Measurements from ENCODE around the gene LMTK2.

The LMTK2 gene

DNA sequence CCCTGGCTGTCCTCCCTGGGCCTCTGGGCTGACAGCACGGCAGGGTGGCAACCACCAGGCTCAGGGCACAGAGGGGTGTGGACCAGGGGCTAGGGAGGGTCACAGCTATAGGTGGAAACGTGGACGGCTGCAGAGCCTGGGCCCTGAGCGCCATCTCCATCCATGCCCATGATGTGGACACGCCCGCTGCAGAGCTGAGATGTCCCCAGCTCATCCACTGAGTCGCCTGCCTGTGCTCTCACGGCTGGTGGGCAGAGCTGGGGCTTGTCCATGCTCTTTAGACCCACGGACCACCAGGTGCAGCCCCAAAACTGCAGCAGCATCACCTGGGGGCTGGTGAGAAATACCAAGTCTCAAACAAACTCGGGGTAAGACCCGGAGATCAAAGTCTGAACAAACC lies 129.2 kb downstream of the LMTK2 start:
- Histone ChIP-seq H4K20me1 (ENCODE audit: insufficient read depth, low read length) (no peaks in the 10 kb centered on the region), H3K27me3 (ENCODE audit: insufficient read depth, low read length, poor library complexity) (no peaks in the 10 kb centered on the region), H3K4me1 (ENCODE audit: insufficient read depth, low read length) (no peaks in the 10 kb centered on the region), H3K27ac (ENCODE audit: low read length) (no peak overlapping the region), H3K79me2 (ENCODE audit: insufficient read depth, low read length) (no peaks in the 10 kb centered on the region), H3K36me3 (ENCODE audit: insufficient read depth, low read length) (peaks cover 14% of the 10 kb centered on the region), H3K9ac (ENCODE audit: low read depth, low read length) (no peak overlapping the region), H3K4me3 (ENCODE audit: low read depth in 1 of 2, low read length in 2 of 2) (no peak overlapping the region), H3K9me3 (ENCODE audit: insufficient read depth, low read length, severe bottlenecking) (no peaks in the 10 kb centered on the region), H2AFZ (ENCODE audit: low read depth, low read length) (no peak overlapping the region), H3K4me2 (ENCODE audit: insufficient read depth, low read length) (no peak overlapping the region)
- no peak for DNase-seq
- TF ChIP-seq, protein P1, sequence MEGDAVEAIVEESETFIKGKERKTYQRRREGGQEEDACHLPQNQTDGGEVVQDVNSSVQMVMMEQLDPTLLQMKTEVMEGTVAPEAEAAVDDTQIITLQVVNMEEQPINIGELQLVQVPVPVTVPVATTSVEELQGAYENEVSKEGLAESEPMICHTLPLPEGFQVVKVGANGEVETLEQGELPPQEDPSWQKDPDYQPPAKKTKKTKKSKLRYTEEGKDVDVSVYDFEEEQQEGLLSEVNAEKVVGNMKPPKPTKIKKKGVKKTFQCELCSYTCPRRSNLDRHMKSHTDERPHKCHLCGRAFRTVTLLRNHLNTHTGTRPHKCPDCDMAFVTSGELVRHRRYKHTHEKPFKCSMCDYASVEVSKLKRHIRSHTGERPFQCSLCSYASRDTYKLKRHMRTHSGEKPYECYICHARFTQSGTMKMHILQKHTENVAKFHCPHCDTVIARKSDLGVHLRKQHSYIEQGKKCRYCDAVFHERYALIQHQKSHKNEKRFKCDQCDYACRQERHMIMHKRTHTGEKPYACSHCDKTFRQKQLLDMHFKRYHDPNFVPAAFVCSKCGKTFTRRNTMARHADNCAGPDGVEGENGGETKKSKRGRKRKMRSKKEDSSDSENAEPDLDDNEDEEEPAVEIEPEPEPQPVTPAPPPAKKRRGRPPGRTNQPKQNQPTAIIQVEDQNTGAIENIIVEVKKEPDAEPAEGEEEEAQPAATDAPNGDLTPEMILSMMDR (IDR thresholded peaks at IDR 0.05; ENCODE audit: borderline replicate concordance, extremely low read depth, low read length, poor library complexity, severe bottlenecking) = no peak
- no peak for TF ChIP-seq EZH2 (IDR thresholded peaks at IDR 0.05; ENCODE audit: borderline replicate concordance, low read depth, low read length, severe bottlenecking)
- ATAC-seq (ENCODE audit: insufficient read depth, low read depth) = no peak

DNA sequence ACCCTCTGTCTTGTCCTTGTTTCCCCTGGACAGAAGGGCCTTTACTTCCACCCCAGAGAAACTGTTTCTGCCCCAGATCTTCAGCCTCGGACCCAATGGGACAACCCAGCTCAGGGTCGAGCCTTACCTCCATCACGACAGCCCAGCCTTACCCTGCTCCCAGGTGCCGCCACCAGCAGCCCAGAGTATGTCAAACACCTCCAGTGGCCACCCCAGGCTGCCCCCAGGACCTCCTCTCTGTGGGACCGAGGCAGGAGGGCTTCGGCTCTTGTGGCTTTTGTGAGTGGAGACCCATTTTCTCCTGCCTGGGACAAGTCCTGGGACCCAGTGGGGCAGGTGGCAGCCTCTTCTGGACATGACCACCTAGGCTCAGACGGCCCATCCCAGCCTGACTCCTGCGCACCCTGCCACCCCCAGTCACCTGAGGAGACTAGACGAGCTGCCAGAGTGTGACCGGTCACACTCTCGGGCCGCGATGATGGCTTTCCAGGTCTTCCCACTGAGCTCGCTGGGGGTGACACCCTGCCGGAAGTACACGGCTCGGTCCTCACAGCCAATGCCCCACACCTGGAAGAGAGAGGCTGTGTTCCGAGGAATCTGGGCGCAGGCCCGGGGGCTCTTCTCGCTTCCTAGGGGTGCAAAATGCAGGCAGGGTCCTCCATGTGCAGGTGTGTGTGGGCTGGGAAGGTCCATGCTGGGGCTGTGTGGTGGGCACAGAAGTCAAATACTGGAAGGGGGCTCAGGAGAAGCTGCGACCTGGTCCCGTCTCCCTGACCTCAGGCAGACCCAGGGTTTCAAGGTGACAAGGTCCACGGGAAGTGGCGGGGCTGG lies 129.9 kb downstream of the LMTK2 start:
- Histone ChIP-seq H3K4me3 (ENCODE audit: low read depth in 1 of 2, low read length in 2 of 2) (no peak overlapping the region), H3K27me3 (ENCODE audit: insufficient read depth, low read length, poor library complexity) (no peaks in the 10 kb centered on the region), H3K9ac (ENCODE audit: low read depth, low read length) (no peak overlapping the region), H3K4me2 (ENCODE audit: insufficient read depth, low read length) (no peak overlapping the region), H3K36me3 (ENCODE audit: insufficient read depth, low read length) (peaks cover 17% of the 10 kb centered on the region), H4K20me1 (ENCODE audit: insufficient read depth, low read length) (no peaks in the 10 kb centered on the region), H2AFZ (ENCODE audit: low read depth, low read length) (no peak overlapping the region), H3K4me1 (ENCODE audit: insufficient read depth, low read length) (no peaks in the 10 kb centered on the region), H3K27ac (ENCODE audit: low read length) (no peak overlapping the region), H3K79me2 (ENCODE audit: insufficient read depth, low read length) (no peaks in the 10 kb centered on the region), H3K9me3 (ENCODE audit: insufficient read depth, low read length, severe bottlenecking) (no peaks in the 10 kb centered on the region)
- ATAC-seq (ENCODE audit: insufficient read depth, low read depth) (no peak), DNase-seq (no peak)
- no peak for TF ChIP-seq EZH2 (IDR thresholded peaks at IDR 0.05; ENCODE audit: borderline replicate concordance, low read depth, low read length, severe bottlenecking)
- TF ChIP-seq, protein P1 (IDR thresholded peaks at IDR 0.05; ENCODE audit: borderline replicate concordance, extremely low read depth, low read length, poor library complexity, severe bottlenecking) = no peak

- Histone ChIP-seq H2AFZ (ENCODE audit: low read depth, low read length) (no peak overlapping the region), H3K4me1 (ENCODE audit: insufficient read depth, low read length) (no peaks in the 10 kb centered on the region), H3K9me3 (ENCODE audit: insufficient read depth, low read length, severe bottlenecking) (no peaks in the 10 kb centered on the region), H3K9ac (ENCODE audit: low read depth, low read length) (no peak overlapping the region), H3K27me3 (ENCODE audit: insufficient read depth, low read length, poor library complexity) (no peaks in the 10 kb centered on the region), H4K20me1 (ENCODE audit: insufficient read depth, low read length) (no peaks in the 10 kb centered on the region; the same call in 1 of the 2 replicates), H3K27ac (ENCODE audit: low read length) (no peak overlapping the region), H3K79me2 (ENCODE audit: insufficient read depth, low read length) (no peaks in the 10 kb centered on the region), H3K4me3 (ENCODE audit: low read depth in 1 of 2, low read length in 2 of 2) (no peak overlapping the region), H3K4me2 (ENCODE audit: insufficient read depth, low read length) (no peak overlapping the region), H3K36me3 (ENCODE audit: insufficient read depth, low read length) (peaks cover 20% of the 10 kb centered on the region)
- ATAC-seq (ENCODE audit: insufficient read depth, low read depth) = no peak
- TF ChIP-seq, protein P1 (IDR thresholded peaks at IDR 0.05; ENCODE audit: borderline replicate concordance, extremely low read depth, low read length, poor library complexity, severe bottlenecking) = no peak
- no peak for TF ChIP-seq EZH2 (IDR thresholded peaks at IDR 0.05; ENCODE audit: borderline replicate concordance, low read depth, low read length, severe bottlenecking)
- no peak for DNase-seq
These were observed 131.4 kb downstream of the LMTK2 start for GRCh38 chr7:98238076-98238475.
